Psoas muscle (tissue), 8 donors: ENCODE results near the gene FKBP5. TPM values are rescaled to one million over a fixed set of nuclear protein-coding genes. Genes with fewer than 3 reads are reported as not detected.

Experiments used
- ATAC-seq, 4 donors: fragments of 200-7000 bp; cut with Tn5 transposase; one replicate each; pipeline ENCODE4 v1.9.1; 2020; ENCODE audit warnings: moderate library complexity in 3 of 4, mild to moderate bottlenecking in 2 of 4
- DNase-seq, 2 donors: peaks; one replicate each; pipeline ENCODE4 v3.0.0-alpha.2; 2020
- H3K27ac ChIP-seq: fragments of 200-600 bp; one replicate; pipeline ENCODE4 v1.8.0; 2022
- H3K27me3 ChIP-seq, 3 donors: fragments of 200-600 bp in 1 of 3; one replicate each; pipeline versions ENCODE4 v1.6.1 to v1.8.0; 2013 to 2022; ENCODE audit warnings: low read length in 2 of 3, mild to moderate bottlenecking in 2 of 3, moderate library complexity in 1 of 3; ENCODE audit not compliant: insufficient read depth in 3 of 3
- H3K36me3 ChIP-seq, 2 donors: fragments of 200-600 bp in 1 of 2; one replicate each; pipeline versions ENCODE4 v1.6.1 to v1.8.0; 2013 to 2022; ENCODE audit warnings: low read depth in 1 of 2, mild to moderate bottlenecking in 1 of 2, moderate library complexity in 1 of 2; ENCODE audit not compliant: insufficient read depth in 1 of 2
- H3K4me1 ChIP-seq: fragments of 200-600 bp; one replicate; pipeline ENCODE4 v1.8.0; 2022
- H3K4me3 ChIP-seq: fragments of 200-600 bp; one replicate; pipeline ENCODE4 v1.8.0; 2022; ENCODE audit warnings: mild to moderate bottlenecking
- H3K9me3 ChIP-seq: fragments of 200-600 bp; one replicate; pipeline ENCODE4 v1.8.0; 2022
- CTCF ChIP-seq: fragments of 200-600 bp; IDR thresholded peaks from one replicate; pipeline ENCODE4 v1.8.0; 2022; ENCODE audit warnings: antibody characterized with exemption
- WGBS, 3 donors: extraction: QIAGEN DNeasy Blood & Tissue Kit; methylation state at CpG; one replicate each; pipeline versions ENCODE4 v1.1.6 to v1.1.7; 2013; 5-methylcytosine and 5-hydroxymethylcytosine counted together
- intact Hi-C, 2 donors: fragments of 100-400 bp; cut with DNase I; formaldehyde crosslinking; loops; one replicate each; pipeline versions ENCODE4 v1.11.0 to v1.14.2; 2022
- polyA plus RNA-seq, 3 donors: library from polyadenylated mRNA; stranded (reverse); fragments of 200-250 nt; gene quantifications; one replicate each; pipeline ENCODE4 v1.2.3, GENCODE V29; 2013
- total RNA-seq, 4 donors: library from RNA; stranded (reverse); fragmentation: NEBNext Ultra II Directional in 2 of 4; extraction: Animal tissue kit (Norgen Biotek cat#: 25700) in 2 of 4; gene quantifications; one replicate each; pipeline versions ENCODE4 v1.2.1 to v1.2.4, GENCODE V29; 2021 to 2023
- donor health status: healthy with polysubstance abuse.
- donor health status: DM: no; HTN: no; CAD: no; lungs with moderate emphysema.
- donor health status: Bipolar disorder and iron deficiency.
- donor health status: healthy.
- donor health status: DM: yes; HTN: yes; CAD: no.
- donor health status: DM: no; HTN: no; CAD: no.
- donor health status: DM: no; HTN: no; CAD: no.
- donor health status: DM: yes; HTN: yes; CAD: no.

Gene FKBP5
- total and polyA plus RNA-seq, 7 donors, result 56.5 to 1,905 (median 542) TPM

GRCh38 chr6:35730745-35731413 lies 42.2 kb upstream of the FKBP5 start:
- no peak for DNase-seq
- Histone ChIP-seq H3K27me3 (no peaks in the 10 kb centered on the region), H3K36me3 (no peaks in the 10 kb centered on the region), H3K4me1 (peaks cover 69% of the 10 kb centered on the region), H3K9me3 (no peaks in the 10 kb centered on the region), H3K27ac (peak overlapping the region; percentile 99), H3K4me3 (peak overlapping the region; percentile 94)
- ATAC-seq, result no peak
- TF ChIP-seq CTCF, result no peak
- WGBS, 3 donors, result 7 to 23% (median 8%) methylated on average over 14 to 15 of the region's 15 CpGs
- intact Hi-C loops, result no loop called here

GRCh38 chr6:35729722-35730121 lies 41.0 kb upstream of the FKBP5 start:
- TF ChIP-seq CTCF, result no peak
- Histone ChIP-seq H3K4me1 (peaks cover 77% of the 10 kb centered on the region), H3K27me3 (no peaks in the 10 kb centered on the region), H3K9me3 (no peaks in the 10 kb centered on the region), H3K4me3 (no peak overlapping the region), H3K27ac (peak overlapping the region; percentile 99), H3K36me3 (no peaks in the 10 kb centered on the region)
- intact Hi-C loops, result loop anchor here in 1 of 2 donors (5.0 kb wide), 1 partner anchor 127 kb away; no protein-coding TSS in a partner anchor
- DNase-seq (no peak), ATAC-seq (no peak)
- WGBS, 3 donors, result 25 to 61% (median 40%) methylated on average over 2 of the region's 2 CpGs

- intact Hi-C loops, result loop anchor here in 1 of 2 donors (5.0 kb wide), 1 partner anchor 127 kb away; no protein-coding TSS in a partner anchor
- TF ChIP-seq CTCF, result no peak
- DNase-seq (peak; percentile 79 to 88), ATAC-seq (peak; percentile 3 to 28 (median 10))
- H3K27me3 ChIP-seq, result no peaks in the 10 kb centered on the region
- H3K36me3 ChIP-seq, result no peaks in the 10 kb centered on the region
- no peaks in the 10 kb centered on the region for H3K9me3 ChIP-seq
- H3K27ac ChIP-seq, result peak overlapping the region; percentile 99
- H3K4me1 ChIP-seq, result peaks cover 81% of the 10 kb centered on the region
- peak overlapping the region; percentile 75 for H3K4me3 ChIP-seq
- WGBS, 3 donors, result 26 to 57% (median 36%) methylated on average over 12 of the region's 12 CpGs
These were observed 40.3 kb upstream of the FKBP5 start for GRCh38 chr6:35728683-35729678.

- ATAC-seq, result peak; percentile 49 to 75 (median 60)
- Histone ChIP-seq H3K27me3 (no peaks in the 10 kb centered on the region), H3K36me3 (no peaks in the 10 kb centered on the region), H3K9me3 (no peaks in the 10 kb centered on the region), H3K4me3 (peak overlapping the region; percentile 75), H3K27ac (peak overlapping the region; percentile 99), H3K4me1 (peaks cover 73% of the 10 kb centered on the region)
- intact Hi-C loops, result loop anchor here (2.0 to 5.0 kb wide), 2 partner anchors 39 to 126 kb away; partner anchors contain the start of gene FKBP5 (in 1 of the 2)
- 1 to 2% (median 1%) methylated on average over 38 to 57 of the region's 57 CpGs for WGBS, 3 donors
- no peak for TF ChIP-seq CTCF
- peak; percentile 96 to 98 for DNase-seq
These were observed 39.4 kb upstream of the FKBP5 start for GRCh38 chr6:35727935-35728682.
